ENCODE data around the gene KIF26A.

Gene KIF26A

GRCh38 chr14:104227806-104228205 lies 89.4 kb downstream of the KIF26A start:
- H3K4me3 ChIP-seq (ENCODE audit: low read length): no peak overlapping the region
- no peak for TF ChIP-seq ZNF274 (IDR thresholded peaks at IDR 0.05; ENCODE audit: low read depth, low read length)

GRCh38 chr14:104228221-104228620 lies 89.8 kb downstream of the KIF26A start:
- no peak for TF ChIP-seq ZNF274 (IDR thresholded peaks at IDR 0.05; ENCODE audit: low read depth, low read length)
- H3K4me3 ChIP-seq (ENCODE audit: low read length): no peak overlapping the region

- no peak for TF ChIP-seq ZNF274 (IDR thresholded peaks at IDR 0.05; ENCODE audit: low read depth, low read length)
- no peak overlapping the region for H3K4me3 ChIP-seq (ENCODE audit: low read length)
Observed at GRCh38 chr14:104228716-104229533, 90.5 kb downstream of the KIF26A start.

- H3K4me3 ChIP-seq (ENCODE audit: low read length): no peak overlapping the region
- no peak for TF ChIP-seq ZNF274 (IDR thresholded peaks at IDR 0.05; ENCODE audit: low read depth, low read length)
Observed at GRCh38 chr14:104229534-104230055, 91.2 kb downstream of the KIF26A start.

GRCh38 chr14:104230119-104230815 lies 91.9 kb downstream of the KIF26A start:
- no peak overlapping the region for H3K4me3 ChIP-seq (ENCODE audit: low read length)
- no peak for TF ChIP-seq ZNF274 (IDR thresholded peaks at IDR 0.05; ENCODE audit: low read depth, low read length)
